Measurements from ENCODE around the gene APPBP2. TPM values are rescaled to one million over a fixed set of nuclear protein-coding genes. Genes with fewer than 3 reads are reported as not detected.

APPBP2 gene
- total RNA-seq, 1 experiment from 2014 or later, result 25.8 TPM

DNA sequence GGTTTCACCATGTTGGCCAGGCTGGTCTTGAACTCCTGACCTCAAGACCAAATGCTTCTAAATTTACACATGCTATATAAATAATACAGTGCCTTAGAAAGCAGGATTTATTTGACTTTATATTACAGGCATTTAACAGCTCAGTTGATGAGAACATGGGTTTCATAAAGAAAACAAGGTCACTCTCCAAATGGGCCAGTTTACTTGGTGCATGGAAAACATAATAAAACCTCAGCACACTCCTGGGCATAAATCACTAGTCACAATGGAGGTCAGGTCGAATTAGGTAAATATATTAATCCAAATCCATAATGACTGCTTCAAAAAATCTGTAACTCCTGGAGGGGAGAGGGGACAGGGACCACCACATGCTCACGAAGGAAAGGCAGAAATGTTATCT is 24.5 kb downstream of the APPBP2 start:
- H3K4me3 ChIP-seq (ENCODE audit: low read depth in 2 of 2, low read length in 2 of 2), result no peak overlapping the region
- TF ChIP-seq, protein P1, sequence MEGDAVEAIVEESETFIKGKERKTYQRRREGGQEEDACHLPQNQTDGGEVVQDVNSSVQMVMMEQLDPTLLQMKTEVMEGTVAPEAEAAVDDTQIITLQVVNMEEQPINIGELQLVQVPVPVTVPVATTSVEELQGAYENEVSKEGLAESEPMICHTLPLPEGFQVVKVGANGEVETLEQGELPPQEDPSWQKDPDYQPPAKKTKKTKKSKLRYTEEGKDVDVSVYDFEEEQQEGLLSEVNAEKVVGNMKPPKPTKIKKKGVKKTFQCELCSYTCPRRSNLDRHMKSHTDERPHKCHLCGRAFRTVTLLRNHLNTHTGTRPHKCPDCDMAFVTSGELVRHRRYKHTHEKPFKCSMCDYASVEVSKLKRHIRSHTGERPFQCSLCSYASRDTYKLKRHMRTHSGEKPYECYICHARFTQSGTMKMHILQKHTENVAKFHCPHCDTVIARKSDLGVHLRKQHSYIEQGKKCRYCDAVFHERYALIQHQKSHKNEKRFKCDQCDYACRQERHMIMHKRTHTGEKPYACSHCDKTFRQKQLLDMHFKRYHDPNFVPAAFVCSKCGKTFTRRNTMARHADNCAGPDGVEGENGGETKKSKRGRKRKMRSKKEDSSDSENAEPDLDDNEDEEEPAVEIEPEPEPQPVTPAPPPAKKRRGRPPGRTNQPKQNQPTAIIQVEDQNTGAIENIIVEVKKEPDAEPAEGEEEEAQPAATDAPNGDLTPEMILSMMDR (IDR thresholded peaks at IDR 0.05), result no peak
- TF ChIP-seq TCF7L2 (IDR thresholded peaks at IDR 0.05; ENCODE audit: low read depth, low read length), result no peak
- H3K27ac ChIP-seq (ENCODE audit: low read length), result no peak overlapping the region
- H3K4me1 ChIP-seq (ENCODE audit: control insufficient read depth, insufficient read depth, low read length), result no peaks in the 10 kb centered on the region
- no peaks in the 10 kb centered on the region for H3K27me3 ChIP-seq (ENCODE audit: control insufficient read depth, insufficient read depth, low read length)
- no peaks in the 10 kb centered on the region for H3K9me3 ChIP-seq (ENCODE audit: control insufficient read depth, insufficient read depth, low read depth, low read length)
- intact Hi-C loops (cut with micrococcal nuclease; ENCODE audit: unreplicated experiment) (no loop called here), in situ Hi-C loops (cut with HindIII; ENCODE audit: low pct_unique_long_range_greater_than_20kb, low sequenced_read_pairs) (no loop called here)
- no peak for DNase-seq (ENCODE audit: low read depth, low spot score)
- no peak for ATAC-seq
- H3K36me3 ChIP-seq (ENCODE audit: control insufficient read depth, insufficient read depth, low read length), result no peaks in the 10 kb centered on the region; the same call in 1 of the 2 replicates
- ChIA-PET CTCF (no interaction called here), POLR2A (no interaction called here)
- BruUV-seq (replicated peaks), result no TSS peak

DNA sequence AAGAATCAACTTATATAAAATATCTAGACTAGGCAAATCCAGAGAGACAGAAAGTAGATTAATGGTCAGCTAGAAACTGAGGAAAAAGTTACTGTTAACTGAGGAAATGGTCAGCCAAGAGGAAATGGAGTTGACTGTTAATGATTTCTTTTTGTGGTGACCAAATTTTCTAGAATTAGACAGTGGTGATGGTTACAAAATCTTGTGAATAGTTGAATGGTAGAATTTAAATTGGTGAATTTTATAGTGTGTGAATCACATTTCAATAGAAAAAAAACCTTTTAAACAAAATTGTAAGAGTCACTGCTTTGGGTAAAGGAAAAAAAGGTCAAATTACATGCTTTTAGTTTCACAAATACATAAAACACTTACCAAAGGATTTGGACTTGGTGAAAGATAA is 30.0 kb downstream of the APPBP2 start:
- no peak overlapping the region for H3K27ac ChIP-seq (ENCODE audit: low read length)
- CTCF ChIA-PET, result no interaction called here
- no peaks in the 10 kb centered on the region for H3K4me1 ChIP-seq (ENCODE audit: control insufficient read depth, insufficient read depth, low read length)
- no peaks in the 10 kb centered on the region for H3K27me3 ChIP-seq (ENCODE audit: control insufficient read depth, insufficient read depth, low read length)
- H3K9me3 ChIP-seq (ENCODE audit: control insufficient read depth, insufficient read depth, low read depth, low read length), result no peaks in the 10 kb centered on the region; the same call in 1 of the 2 replicates
- intact Hi-C loops (cut with micrococcal nuclease; ENCODE audit: unreplicated experiment) (no loop called here), in situ Hi-C loops (cut with HindIII; ENCODE audit: low pct_unique_long_range_greater_than_20kb, low sequenced_read_pairs) (no loop called here)
- ATAC-seq, result no peak
- no peak for DNase-seq (ENCODE audit: low read depth, low spot score)
- no peak for TF ChIP-seq POLR2AphosphoS5 (IDR thresholded peaks at IDR 0.05; ENCODE audit: low read depth, low read length)
- TF ChIP-seq SIN3A (IDR thresholded peaks at IDR 0.05; ENCODE audit: borderline replicate concordance, insufficient read depth, low read depth, low read length), result no peak
- TF ChIP-seq TCF7L2 (IDR thresholded peaks at IDR 0.05; ENCODE audit: low read depth, low read length), result no peak
- BruUV-seq (replicated peaks), result no TSS peak
- POLR2A ChIA-PET, result no interaction called here
- H3K4me3 ChIP-seq (ENCODE audit: low read depth in 2 of 2, low read length in 2 of 2), result no peak overlapping the region
- H3K36me3 ChIP-seq (ENCODE audit: control insufficient read depth, insufficient read depth, low read length), result peaks cover 2% of the 10 kb centered on the region; the same call in 1 of the 2 replicates

DNA sequence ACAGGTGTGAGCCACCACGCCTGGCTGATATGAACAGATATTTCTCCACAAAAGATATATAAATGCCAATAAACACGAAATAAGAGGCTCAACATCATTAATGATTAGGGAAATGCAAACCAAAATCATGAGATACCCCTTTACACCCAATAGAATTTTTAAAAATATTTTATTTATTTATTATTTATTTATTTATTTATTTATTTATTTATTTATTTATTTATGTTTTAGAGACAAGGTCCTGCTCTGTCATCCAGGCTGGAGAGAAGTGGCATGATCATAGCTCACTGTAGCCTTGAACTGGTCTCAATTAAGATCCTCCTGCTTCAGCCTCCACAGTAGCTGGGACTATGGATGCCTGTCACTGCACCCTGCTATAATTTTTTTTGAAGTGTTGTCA is 30.8 kb downstream of the APPBP2 start:
- DNase-seq (ENCODE audit: low read depth, low spot score) (no peak), ATAC-seq (no peak)
- in situ Hi-C loops (cut with HindIII; ENCODE audit: low pct_unique_long_range_greater_than_20kb, low sequenced_read_pairs), result no loop called here
- POLR2A ChIA-PET, result no interaction called here
- Histone ChIP-seq H3K27ac (ENCODE audit: low read length) (no peak overlapping the region), H3K4me3 (ENCODE audit: low read depth in 2 of 2, low read length in 2 of 2) (no peak overlapping the region), H3K27me3 (ENCODE audit: control insufficient read depth, insufficient read depth, low read length) (no peaks in the 10 kb centered on the region), H3K9me3 (ENCODE audit: control insufficient read depth, insufficient read depth, low read depth, low read length) (no peaks in the 10 kb centered on the region; the same call in 1 of the 2 replicates), H3K36me3 (ENCODE audit: control insufficient read depth, insufficient read depth, low read length) (peaks cover 2% of the 10 kb centered on the region; the same call in 1 of the 2 replicates), H3K4me1 (ENCODE audit: control insufficient read depth, insufficient read depth, low read length) (no peaks in the 10 kb centered on the region)
- CTCF ChIA-PET, result no interaction called here
- no TSS peak for BruUV-seq (replicated peaks)
- TF ChIP-seq, protein P1 (IDR thresholded peaks at IDR 0.05), result no peak
- TF ChIP-seq, protein P2, sequence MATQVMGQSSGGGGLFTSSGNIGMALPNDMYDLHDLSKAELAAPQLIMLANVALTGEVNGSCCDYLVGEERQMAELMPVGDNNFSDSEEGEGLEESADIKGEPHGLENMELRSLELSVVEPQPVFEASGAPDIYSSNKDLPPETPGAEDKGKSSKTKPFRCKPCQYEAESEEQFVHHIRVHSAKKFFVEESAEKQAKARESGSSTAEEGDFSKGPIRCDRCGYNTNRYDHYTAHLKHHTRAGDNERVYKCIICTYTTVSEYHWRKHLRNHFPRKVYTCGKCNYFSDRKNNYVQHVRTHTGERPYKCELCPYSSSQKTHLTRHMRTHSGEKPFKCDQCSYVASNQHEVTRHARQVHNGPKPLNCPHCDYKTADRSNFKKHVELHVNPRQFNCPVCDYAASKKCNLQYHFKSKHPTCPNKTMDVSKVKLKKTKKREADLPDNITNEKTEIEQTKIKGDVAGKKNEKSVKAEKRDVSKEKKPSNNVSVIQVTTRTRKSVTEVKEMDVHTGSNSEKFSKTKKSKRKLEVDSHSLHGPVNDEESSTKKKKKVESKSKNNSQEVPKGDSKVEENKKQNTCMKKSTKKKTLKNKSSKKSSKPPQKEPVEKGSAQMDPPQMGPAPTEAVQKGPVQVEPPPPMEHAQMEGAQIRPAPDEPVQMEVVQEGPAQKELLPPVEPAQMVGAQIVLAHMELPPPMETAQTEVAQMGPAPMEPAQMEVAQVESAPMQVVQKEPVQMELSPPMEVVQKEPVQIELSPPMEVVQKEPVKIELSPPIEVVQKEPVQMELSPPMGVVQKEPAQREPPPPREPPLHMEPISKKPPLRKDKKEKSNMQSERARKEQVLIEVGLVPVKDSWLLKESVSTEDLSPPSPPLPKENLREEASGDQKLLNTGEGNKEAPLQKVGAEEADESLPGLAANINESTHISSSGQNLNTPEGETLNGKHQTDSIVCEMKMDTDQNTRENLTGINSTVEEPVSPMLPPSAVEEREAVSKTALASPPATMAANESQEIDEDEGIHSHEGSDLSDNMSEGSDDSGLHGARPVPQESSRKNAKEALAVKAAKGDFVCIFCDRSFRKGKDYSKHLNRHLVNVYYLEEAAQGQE (IDR thresholded peaks at IDR 0.05; ENCODE audit: insufficient read depth in 1 of 2, low read depth in 2 of 2, low read length in 1 of 2), result no peak
- TF ChIP-seq POLR2AphosphoS5 (IDR thresholded peaks at IDR 0.05; ENCODE audit: low read depth, low read length) (no peak), SIN3A (IDR thresholded peaks at IDR 0.05; ENCODE audit: borderline replicate concordance, insufficient read depth, low read depth, low read length) (no peak), TCF7L2 (IDR thresholded peaks at IDR 0.05; ENCODE audit: low read depth, low read length) (no peak)
- intact Hi-C loops (cut with micrococcal nuclease; ENCODE audit: unreplicated experiment), result no loop called here
